GM12892 (cell line): ENCODE results near the gene CDK18.

Experiments
- POLR2A ChIP-seq: IDR thresholded peaks from 2 replicates; pipeline ENCODE4 v1.6.1; 2011; ENCODE audit warnings: low read depth, low read length, control low read depth
- POLR2AphosphoS5 ChIP-seq: IDR thresholded peaks from 2 replicates; pipeline ENCODE4 v1.6.1; 2011; ENCODE audit warnings: low read depth, low read length, control low read depth
- TAF1 ChIP-seq: IDR thresholded peaks from 2 replicates; pipeline ENCODE4 v1.6.1; 2011; ENCODE audit warnings: low read depth, mild to moderate bottlenecking, control low read depth, low read length, borderline replicate concordance

DNA sequence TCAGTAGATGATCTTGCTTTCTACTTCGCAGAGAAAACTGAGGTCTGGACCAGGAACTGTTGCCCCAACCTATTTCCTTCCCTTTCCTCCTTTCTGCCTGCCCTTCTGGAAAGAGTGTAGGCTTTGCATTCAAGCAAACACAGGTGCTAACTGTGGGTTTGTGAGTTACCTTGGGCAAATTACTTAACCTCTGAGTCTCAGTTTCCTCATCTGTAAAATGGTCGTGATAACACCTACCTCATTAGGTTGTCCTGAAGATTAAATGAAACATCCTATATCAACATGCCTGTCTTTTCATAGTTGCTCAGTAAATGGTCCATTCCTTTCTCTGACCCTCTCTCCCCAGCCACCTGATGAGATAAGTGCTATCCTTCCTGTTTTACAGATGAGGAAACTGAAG is 39.1 kb upstream of the CDK18 start:
- TF ChIP-seq POLR2AphosphoS5 = no peak
- TF ChIP-seq POLR2A = no peak
- TF ChIP-seq TAF1 = no peak
